HUES48 (cell line): ENCODE data around the gene MLLT10.
A peak's percentile ranks its signal among the peaks of the same experiment; 100 is the strongest.

ENCODE experiments used
- H3K27ac ChIP-seq: one replicate; pipeline ENCODE4 v1.7.0; 2013; ENCODE audit warnings: low read depth, low read length, inconsistent platforms
- H3K27me3 ChIP-seq: 2 replicates; pipeline ENCODE4 v1.6.1; 2013; ENCODE audit warnings: mild to moderate bottlenecking, low read length; ENCODE audit not compliant: control insufficient read depth, insufficient read depth
- H3K36me3 ChIP-seq: 2 replicates; pipeline ENCODE4 v1.6.1; 2013; ENCODE audit warnings: low read length; ENCODE audit not compliant: control insufficient read depth, insufficient read depth
- H3K4me1 ChIP-seq: 2 replicates; pipeline ENCODE4 v1.6.1; 2013; ENCODE audit warnings: mild to moderate bottlenecking, low read length; ENCODE audit not compliant: control insufficient read depth, insufficient read depth
- H3K4me3 ChIP-seq: 2 replicates; pipeline ENCODE4 v1.5.1; 2013; ENCODE audit warnings: mild to moderate bottlenecking, low read depth, low read length
- H3K9ac ChIP-seq: 2 replicates; pipeline ENCODE4 v1.6.1; 2013; ENCODE audit warnings: mild to moderate bottlenecking, low read depth, low read length, moderate library complexity
- H3K9me3 ChIP-seq: 2 replicates; pipeline ENCODE4 v1.6.1; 2013; ENCODE audit warnings: low read length; ENCODE audit not compliant: control insufficient read depth, insufficient read depth

Gene MLLT10

DNA sequence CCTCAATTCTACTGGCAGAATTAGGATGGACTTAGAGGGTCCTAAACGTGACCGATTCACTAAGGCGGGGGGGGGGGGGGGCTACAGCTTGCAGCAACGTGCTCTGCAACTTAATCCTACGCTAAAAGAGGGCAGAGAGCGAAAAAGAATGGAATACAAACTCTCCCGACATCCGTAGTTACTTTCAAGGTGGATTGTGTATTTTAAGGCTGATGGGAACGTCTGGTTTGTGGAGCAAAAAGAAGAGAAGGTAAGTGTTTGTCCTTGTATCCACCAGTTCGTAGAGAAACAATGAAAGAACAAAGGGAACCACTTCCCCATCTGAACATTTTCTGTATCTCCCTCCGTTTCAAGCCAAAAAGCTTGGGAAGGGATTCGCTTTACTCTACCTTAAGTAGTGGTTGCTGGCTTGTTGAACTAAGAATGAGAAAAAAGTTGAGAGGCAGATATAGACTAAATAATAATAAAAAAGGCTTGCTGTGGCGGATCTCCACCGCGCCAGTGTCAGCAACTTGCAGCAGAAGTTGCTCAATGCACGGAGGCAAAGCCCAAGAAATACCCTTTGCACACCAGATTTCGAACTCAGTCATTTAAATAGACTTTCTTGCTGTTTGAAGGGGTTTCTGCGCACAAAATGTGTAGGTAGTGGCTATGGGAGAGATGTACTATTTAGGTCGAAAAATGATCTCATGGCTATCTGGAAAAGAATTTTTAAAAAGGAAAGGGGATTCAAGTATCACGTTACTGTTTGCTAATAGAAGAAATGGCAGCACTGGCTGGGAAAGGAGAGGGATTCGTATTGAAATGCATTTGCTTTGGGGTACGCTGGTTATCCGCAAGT lies 9.3 kb upstream of the MLLT10 start:
- Histone ChIP-seq H3K9ac (peak overlapping the region; percentile 74), H3K4me3 (peak overlapping the region; percentile 68), H3K27me3 (peaks cover 14% of the 10 kb centered on the region), H3K36me3 (no peaks in the 10 kb centered on the region), H3K27ac (peak overlapping the region; percentile 99), H3K9me3 (no peaks in the 10 kb centered on the region), H3K4me1 (peaks cover 64% of the 10 kb centered on the region)

DNA sequence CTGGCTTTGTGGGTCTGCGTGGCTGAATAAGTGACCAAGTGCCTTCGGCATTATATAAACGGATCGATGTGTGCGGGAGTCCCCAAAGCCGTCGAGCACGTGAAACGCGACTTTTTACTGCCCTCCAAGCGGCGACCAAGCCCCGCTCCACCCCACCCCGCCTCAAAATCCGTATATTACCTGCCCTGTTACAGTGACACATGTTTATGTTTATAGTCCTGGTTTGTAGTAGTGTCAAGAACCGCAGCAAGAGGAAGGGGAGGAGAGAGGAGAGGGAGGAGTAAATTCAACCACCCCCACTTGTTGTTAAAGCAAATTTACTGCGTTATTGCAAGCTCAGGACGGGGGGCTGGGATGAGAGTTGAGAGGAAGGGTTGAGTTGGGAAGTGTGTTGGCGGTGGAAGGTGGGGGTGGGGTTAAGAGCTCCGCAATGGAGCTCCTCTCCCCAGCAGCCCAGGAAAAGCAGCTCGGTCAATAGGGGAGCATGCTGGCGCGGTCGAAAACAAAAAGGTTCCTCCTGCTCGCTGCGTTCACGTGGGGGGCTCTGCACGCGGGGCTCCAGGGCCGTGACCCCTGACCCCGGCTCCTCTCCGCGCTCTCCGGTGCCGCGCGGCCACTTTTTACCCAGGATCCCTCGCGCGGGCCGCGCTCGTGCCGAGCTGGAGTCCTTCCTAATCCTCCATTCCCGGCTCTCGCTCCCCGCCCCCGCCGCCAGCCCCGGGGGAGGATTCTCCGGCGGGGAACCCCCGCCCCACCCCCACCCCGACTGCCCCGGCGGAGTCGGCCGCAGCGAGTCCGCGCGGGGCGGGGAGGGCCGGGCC lies 8.5 kb upstream of the MLLT10 start, which contains the start of gene SKIDA1:
Gene SKIDA1, minus strand, starts transcription at position 316 of the 821 bp plus-strand sequence. CDS start 7,860 bp downstream, outside the sequence.
- Histone ChIP-seq H3K27ac (peak within 1 kb of the TSS; percentile 99), H3K9me3 (no peaks in the 10 kb centered on the region), H3K4me3 (peak within 1 kb of the TSS; percentile 81), H3K27me3 (peaks cover 7% of the 10 kb centered on the region), H3K4me1 (peaks cover 65% of the 10 kb centered on the region), H3K9ac (peak within 1 kb of the TSS; percentile 89), H3K36me3 (no peaks in the 10 kb centered on the region)

DNA sequence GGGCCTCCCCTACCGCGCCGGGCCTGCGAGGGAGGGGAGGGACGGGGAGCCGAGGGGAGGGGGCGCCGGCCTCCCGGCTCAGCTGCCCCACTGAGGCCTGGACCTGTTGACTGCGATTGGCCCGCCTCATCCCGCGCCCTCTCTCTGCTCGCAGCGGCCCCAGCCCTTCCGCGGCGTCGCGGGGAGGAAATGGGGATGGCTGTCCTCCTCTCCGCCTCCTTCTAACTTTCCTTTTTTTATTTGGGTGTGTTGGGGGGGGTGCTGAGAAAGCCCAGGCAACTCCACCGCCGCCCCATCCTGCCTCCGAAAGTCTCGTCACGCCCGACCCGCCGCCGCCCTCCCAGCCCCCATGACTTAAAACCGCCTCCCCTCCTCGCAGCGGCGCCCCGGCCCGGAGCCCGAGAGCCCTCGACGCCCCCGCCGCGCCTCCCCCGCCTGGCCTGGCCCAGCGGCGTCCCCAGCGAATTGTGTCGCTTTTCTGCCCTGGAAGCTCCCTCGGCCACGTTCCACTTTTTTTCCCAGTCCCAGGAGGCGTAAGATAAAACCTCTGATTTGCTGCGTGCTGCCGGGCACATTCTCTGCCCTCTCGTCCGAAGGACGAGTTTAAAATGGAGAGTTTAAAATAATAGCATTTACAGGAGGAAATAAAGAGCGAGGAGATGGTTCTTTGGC lies 7.7 kb upstream of the MLLT10 start:
- peak overlapping the region; percentile 99 for H3K27ac ChIP-seq
- peaks cover 65% of the 10 kb centered on the region for H3K4me1 ChIP-seq
- no peaks in the 10 kb centered on the region for H3K36me3 ChIP-seq
- peak overlapping the region; percentile 81 for H3K4me3 ChIP-seq
- no peaks in the 10 kb centered on the region for H3K27me3 ChIP-seq
- H3K9ac ChIP-seq = peak overlapping the region; percentile 89
- no peaks in the 10 kb centered on the region for H3K9me3 ChIP-seq

DNA sequence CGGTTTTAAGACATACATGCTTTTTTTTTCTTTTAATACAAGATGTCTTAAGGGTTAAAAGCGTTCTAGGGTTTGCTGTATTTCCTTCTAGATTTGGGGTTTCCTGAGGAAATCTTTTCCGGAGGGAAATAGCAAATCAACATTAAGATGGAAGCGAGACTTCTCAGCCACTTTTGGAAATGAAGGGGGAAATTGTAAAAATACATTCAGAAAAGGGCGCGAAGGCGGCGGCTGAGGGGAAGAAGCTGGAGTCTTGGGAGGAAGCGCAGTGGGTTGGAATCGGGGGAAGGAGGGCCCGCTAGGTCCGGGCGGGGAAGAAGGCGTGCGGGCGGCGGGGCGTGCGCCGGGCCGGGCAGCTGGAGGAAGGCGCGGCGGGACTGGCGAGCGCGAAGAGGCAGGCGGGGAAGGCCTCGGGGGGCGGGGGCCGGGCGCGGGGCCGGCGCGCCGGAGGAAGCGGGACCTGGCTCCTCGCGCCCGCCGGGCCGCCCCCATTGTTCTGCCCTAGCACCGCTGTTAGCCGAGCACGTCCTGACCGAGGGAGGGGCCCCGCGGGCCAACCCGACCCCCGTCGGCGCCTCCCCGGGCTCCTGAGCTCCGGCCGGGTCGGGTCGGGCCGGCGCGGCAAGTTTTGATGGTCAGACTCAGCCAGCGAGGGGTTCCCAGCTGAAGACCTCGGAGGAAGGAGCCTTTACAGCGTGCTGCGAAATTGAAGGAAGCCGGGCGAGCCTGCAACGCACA lies 7.0 kb upstream of the MLLT10 start:
- H3K27ac ChIP-seq = peak overlapping the region; percentile 99
- peaks cover 65% of the 10 kb centered on the region for H3K4me1 ChIP-seq

DNA sequence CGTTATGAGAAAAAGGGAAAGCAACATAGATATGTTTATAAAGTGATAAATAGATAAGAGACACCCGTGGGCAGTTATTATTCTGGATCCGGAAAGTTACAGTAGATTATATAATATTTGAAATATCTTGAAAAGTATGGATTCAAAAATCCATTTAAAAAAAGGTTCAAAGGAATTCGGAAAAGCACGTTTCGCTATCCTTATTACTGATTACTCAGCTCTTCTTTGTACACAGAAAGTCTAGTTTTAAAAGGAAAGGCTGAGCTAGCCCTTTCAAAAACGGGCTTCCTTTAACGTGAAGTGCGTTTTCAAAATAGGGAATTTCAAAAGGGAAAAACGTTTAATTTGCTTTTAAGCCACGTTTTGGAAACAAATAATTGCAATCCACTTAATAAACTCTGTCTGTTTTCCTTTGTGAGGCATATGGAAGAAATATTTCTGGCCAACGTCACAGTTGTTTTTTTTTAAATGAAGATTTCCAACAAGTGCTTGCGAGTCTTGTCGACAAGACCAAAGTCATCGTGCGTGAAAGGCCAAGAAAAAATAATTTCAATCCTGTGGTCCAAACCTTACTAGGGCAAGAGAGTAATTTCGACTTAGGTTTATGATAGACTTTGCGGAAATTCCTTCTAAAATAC lies 6.3 kb upstream of the MLLT10 start:
- Histone ChIP-seq H3K36me3 (no peaks in the 10 kb centered on the region), H3K4me1 (peaks cover 66% of the 10 kb centered on the region), H3K9me3 (no peaks in the 10 kb centered on the region), H3K4me3 (peak overlapping the region; percentile 81), H3K27me3 (no peaks in the 10 kb centered on the region), H3K27ac (peak overlapping the region; percentile 99), H3K9ac (peak overlapping the region; percentile 89)

More for the DNA sequence above, 7.0 kb upstream of the MLLT10 start:
- peak overlapping the region; percentile 81 for H3K4me3 ChIP-seq
- no peaks in the 10 kb centered on the region for H3K9me3 ChIP-seq
- H3K9ac ChIP-seq = peak overlapping the region; percentile 89
- H3K36me3 ChIP-seq = no peaks in the 10 kb centered on the region
- H3K27me3 ChIP-seq = no peaks in the 10 kb centered on the region

DNA sequence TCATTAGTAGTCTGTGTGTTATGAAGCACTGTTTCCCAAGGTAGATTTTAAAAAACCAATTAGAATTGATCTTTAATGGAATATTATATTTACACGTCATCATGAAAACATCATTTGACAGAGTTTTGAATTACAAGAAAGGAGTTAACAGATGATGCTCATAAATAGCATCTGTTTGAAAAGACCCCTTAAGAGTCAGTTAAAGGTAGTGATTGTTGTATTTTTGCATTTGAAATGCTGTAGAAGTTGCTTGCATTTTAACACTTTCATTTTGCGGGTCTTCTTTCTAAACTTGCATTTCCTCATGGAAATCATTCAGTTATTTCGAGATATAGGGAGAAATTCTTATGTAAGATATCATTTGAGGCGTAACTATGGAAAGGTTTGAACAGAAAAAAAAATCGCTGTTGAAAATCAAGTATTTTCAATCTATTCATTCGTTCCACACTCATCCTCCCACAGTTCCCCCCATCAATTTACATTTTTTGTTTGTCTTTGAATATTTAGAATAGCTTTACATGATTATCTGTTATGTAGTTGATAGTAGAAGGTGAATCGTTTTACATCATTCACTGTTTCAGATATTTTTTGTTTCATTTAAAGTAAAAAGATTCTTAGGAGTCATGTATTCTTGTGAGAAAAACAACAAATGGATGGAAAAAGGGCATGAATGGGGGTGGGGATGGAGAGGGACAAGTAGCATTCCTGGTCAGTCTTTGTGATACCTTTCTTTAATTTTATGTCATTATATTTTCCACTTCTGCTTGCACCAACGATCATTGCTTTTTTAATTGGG lies 5.6 kb upstream of the MLLT10 start:
- no peaks in the 10 kb centered on the region for H3K27me3 ChIP-seq
- H3K9ac ChIP-seq = peak overlapping the region; percentile 89
- peak overlapping the region; percentile 99 for H3K27ac ChIP-seq
- H3K36me3 ChIP-seq = no peaks in the 10 kb centered on the region
- peak overlapping the region; percentile 81 for H3K4me3 ChIP-seq
- H3K9me3 ChIP-seq = no peaks in the 10 kb centered on the region
- H3K4me1 ChIP-seq = peaks cover 66% of the 10 kb centered on the region

GRCh38 chr10:21529032-21529910 lies 4.8 kb upstream of the MLLT10 start:
- H3K4me3 ChIP-seq = peak overlapping the region; percentile 81

GRCh38 chr10:21530168-21530567 lies 3.9 kb upstream of the MLLT10 start:
- Histone ChIP-seq H3K9ac (no peak overlapping the region), H3K4me3 (no peak overlapping the region), H3K27me3 (no peaks in the 10 kb centered on the region), H3K27ac (peak overlapping the region; percentile 99), H3K36me3 (no peaks in the 10 kb centered on the region), H3K9me3 (no peaks in the 10 kb centered on the region), H3K4me1 (peaks cover 59% of the 10 kb centered on the region)

More at GRCh38 chr10:21529032-21529910, 4.8 kb upstream of the MLLT10 start:
- peak overlapping the region; percentile 99 for H3K27ac ChIP-seq
- peak overlapping the region; percentile 89 for H3K9ac ChIP-seq
- peaks cover 59% of the 10 kb centered on the region for H3K4me1 ChIP-seq
- no peaks in the 10 kb centered on the region for H3K27me3 ChIP-seq
- H3K9me3 ChIP-seq = no peaks in the 10 kb centered on the region
- H3K36me3 ChIP-seq = no peaks in the 10 kb centered on the region

DNA sequence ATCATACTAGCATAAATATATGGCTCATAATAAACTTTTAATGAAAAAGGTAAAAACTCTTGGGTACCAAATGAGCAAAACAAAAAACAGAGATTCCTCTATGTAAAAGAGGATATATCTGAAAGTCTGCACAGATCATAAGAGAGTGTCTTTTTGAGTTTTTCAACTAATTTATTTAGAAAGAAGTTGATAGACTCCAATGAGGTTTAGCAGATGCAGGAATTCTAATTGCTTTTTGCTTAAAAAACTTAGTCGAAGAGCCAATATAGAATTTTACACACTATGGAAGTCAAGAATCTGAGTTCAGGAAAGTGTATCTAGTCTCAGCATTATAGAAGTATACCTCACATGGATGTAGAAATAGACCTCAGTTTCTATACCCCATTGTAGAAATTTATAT lies 3.4 kb upstream of the MLLT10 start:
- Histone ChIP-seq H3K4me3 (no peak overlapping the region), H3K9ac (no peak overlapping the region), H3K9me3 (no peaks in the 10 kb centered on the region), H3K27ac (peak overlapping the region; percentile 11), H3K4me1 (peaks cover 59% of the 10 kb centered on the region), H3K36me3 (no peaks in the 10 kb centered on the region), H3K27me3 (no peaks in the 10 kb centered on the region)
